Liver (tissue), 9 donors: ENCODE results near the gene FRMD4A. TPM values are rescaled to one million over a fixed set of nuclear protein-coding genes. Genes with fewer than 3 reads are reported as not detected.

ENCODE experiments used
- DNase-seq: peaks from one replicate; pipeline ENCODE4 v3.0.0-alpha.2; 2017; ENCODE audit warnings: low spot score
- H3K27ac ChIP-seq, 2 donors: one replicate each; pipeline ENCODE4 v1.7.0; 2013; ENCODE audit warnings: inconsistent platforms in 2 of 2, low read length in 2 of 2, control low read depth in 1 of 2, low read depth in 1 of 2, mild to moderate bottlenecking in 1 of 2
- H3K27me3 ChIP-seq, 4 donors: one replicate each; pipeline versions ENCODE4 v1.6.1 to v1.7.0; 2013; ENCODE audit warnings: low read length in 3 of 4, inconsistent platforms in 1 of 4, mild to moderate bottlenecking in 1 of 4, moderate library complexity in 1 of 4; ENCODE audit not compliant: control insufficient read depth in 4 of 4, insufficient read depth in 4 of 4
- H3K36me3 ChIP-seq, 4 donors: one replicate each; pipeline versions ENCODE4 v1.6.1 to v1.7.0; 2013; ENCODE audit warnings: low read length in 3 of 4, mild to moderate bottlenecking in 3 of 4, low read depth in 1 of 4, moderate library complexity in 1 of 4; ENCODE audit not compliant: control insufficient read depth in 4 of 4, insufficient read depth in 3 of 4
- H3K4me1 ChIP-seq, 4 donors: one replicate each; pipeline versions ENCODE4 v1.6.1 to v1.7.0; 2013; ENCODE audit warnings: low read length in 3 of 4, mild to moderate bottlenecking in 3 of 4, moderate library complexity in 1 of 4; ENCODE audit not compliant: control insufficient read depth in 4 of 4, insufficient read depth in 4 of 4
- H3K4me3 ChIP-seq, 3 donors: one replicate each; pipeline versions ENCODE4 v1.6.1 to v1.7.0; 2013; ENCODE audit warnings: low read length in 3 of 3, control low read depth in 1 of 3, low read depth in 1 of 3, mild to moderate bottlenecking in 1 of 3
- H3K9ac ChIP-seq, 2 donors: one replicate each; pipeline ENCODE4 v1.7.0; 2013; ENCODE audit warnings: low read length in 2 of 2, mild to moderate bottlenecking in 2 of 2, moderate library complexity in 2 of 2, control low read depth in 1 of 2, low read depth in 1 of 2
- H3K9me3 ChIP-seq, 4 donors: one replicate each; pipeline versions ENCODE4 v1.6.1 to v1.7.0; 2013; ENCODE audit warnings: low read length in 3 of 4; ENCODE audit not compliant: control insufficient read depth in 4 of 4
- FOXA1 ChIP-seq: IDR thresholded peaks from 2 replicates; pipeline ENCODE4 v1.6.1; 2016; ENCODE audit warnings: antibody characterized with exemption
- FOXA2 ChIP-seq: IDR thresholded peaks from 2 replicates; pipeline ENCODE4 v1.6.1; 2016; ENCODE audit warnings: antibody characterized with exemption
- GABPA ChIP-seq, 2 donors: IDR thresholded peaks in 1 of 2; conservative IDR thresholded peaks in 1 of 2; 2 replicates each; pipeline ENCODE4 v1.6.1; 2016; ENCODE audit warnings: antibody characterized with exemption in 2 of 2, mild to moderate bottlenecking in 1 of 2, moderate library complexity in 1 of 2
- HNF4A ChIP-seq, 2 donors: conservative IDR thresholded peaks; 2 replicates each; pipeline ENCODE4 v1.6.1; 2016; ENCODE audit warnings: antibody characterized with exemption in 2 of 2, mild to moderate bottlenecking in 2 of 2
- HNF4G ChIP-seq: IDR thresholded peaks from 2 replicates; pipeline ENCODE4 v1.6.1; 2016; ENCODE audit warnings: antibody characterized with exemption
- JUND ChIP-seq, 2 donors: IDR thresholded peaks; 2 replicates each; pipeline ENCODE4 v1.6.1; 2016; ENCODE audit warnings: antibody characterized with exemption in 2 of 2
- RAD21 ChIP-seq, 2 donors: IDR thresholded peaks; 2 replicates each; pipeline ENCODE4 v1.6.1; 2016; ENCODE audit warnings: antibody characterized with exemption in 2 of 2, mild to moderate bottlenecking in 2 of 2
- RXRA ChIP-seq, 2 donors: IDR thresholded peaks; 2 replicates each; pipeline ENCODE4 v1.6.1; 2017 to 2018; ENCODE audit warnings: antibody characterized with exemption in 2 of 2, mild to moderate bottlenecking in 1 of 2
- TAF1 ChIP-seq: conservative IDR thresholded peaks from 2 replicates; pipeline ENCODE4 v1.6.1; 2016; ENCODE audit warnings: antibody characterized with exemption, mild to moderate bottlenecking
- YY1 ChIP-seq: IDR thresholded peaks from 2 replicates; pipeline ENCODE4 v1.6.1; 2016; ENCODE audit warnings: antibody characterized with exemption, mild to moderate bottlenecking
- WGBS: extraction: QIAGEN DNeasy Blood & Tissue Kit; methylation state at CpG from one replicate; pipeline ENCODE4 v1.1.7; 2013; 5-methylcytosine and 5-hydroxymethylcytosine counted together
- polyA plus RNA-seq, 2 donors: library from polyadenylated mRNA; stranded (reverse) in 1 of 2; unstranded in 1 of 2; fragments of 200-250 nt in 1 of 2; fragments of >200 nt in 1 of 2; fragmentation: Nextera tagmentation in 1 of 2; extraction: Ambion mirVana in 1 of 2; gene quantifications; one replicate each; pipeline versions ENCODE4 v1.2.1 to v1.2.3, GENCODE V29; 2013 to 2015
- total RNA-seq, 2 donors: library from RNA; depleted of rRNA; stranded (reverse); fragments of >200 nt; gene quantifications; one replicate each; pipeline ENCODE4 v1.2.3, GENCODE V29; 2014
- TF ChIP-seq, protein P1 (sequence below): IDR thresholded peaks from 2 replicates; pipeline ENCODE4 v1.6.1; 2016; ENCODE audit warnings: antibody characterized with exemption
- TF ChIP-seq, protein P2 (sequence below): IDR thresholded peaks from 2 replicates; pipeline ENCODE4 v1.6.1; 2016; ENCODE audit warnings: antibody characterized with exemption
- TF ChIP-seq, protein P3 (sequence below): IDR thresholded peaks from 2 replicates; pipeline ENCODE4 v1.6.1; 2016; ENCODE audit warnings: antibody characterized with exemption, mild to moderate bottlenecking
- TF ChIP-seq, protein P4 (sequence below): fragments of 150-350 bp; IDR thresholded peaks from 2 replicates; pipeline ENCODE4 v1.5.1; 2017; ENCODE audit warnings: improper control_type of control experiment, low read depth, low read length; ENCODE audit not compliant: missing input control
- donor health status: healthy.
- donor health status: healthy.
- donor health status: healthy.
- donor health status: healthy.
- donor health status: healthy.

The FRMD4A gene
- total and polyA plus RNA-seq, 4 donors = 8.2 to 34.3 (median 13.1) TPM

DNA sequence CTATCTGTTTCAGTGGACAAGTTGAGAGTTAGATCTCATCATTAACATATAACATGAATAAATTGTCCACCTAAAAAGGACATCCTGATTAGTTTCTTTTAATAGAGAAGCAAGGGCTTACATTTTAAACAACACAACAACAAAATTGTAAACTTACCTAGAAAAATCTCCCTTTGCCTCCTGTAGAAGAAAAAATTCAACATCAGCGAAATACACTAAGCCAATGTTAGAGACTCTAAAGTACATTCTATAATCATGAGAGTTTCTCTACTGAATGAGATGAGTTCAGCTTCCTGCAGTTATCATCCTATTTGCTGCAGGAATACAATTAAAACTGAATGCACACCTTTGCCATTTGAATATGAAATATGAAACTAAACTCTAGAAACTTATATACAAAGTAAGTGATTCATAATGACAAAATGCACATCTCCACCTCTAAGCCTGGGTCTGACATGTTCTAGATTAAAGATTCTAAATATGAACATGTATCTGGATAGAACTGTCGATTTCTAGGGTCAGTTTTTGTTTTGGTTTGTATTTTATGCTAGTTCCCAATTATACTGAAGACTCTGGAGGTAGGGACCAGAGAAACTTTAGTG is 569.1 kb downstream of the FRMD4A start:
- TF ChIP-seq HNF4G (no peak), RAD21 (IDR thresholded peaks at IDR 0.05) (no peak), FOXA1 (no peak), HNF4A (conservative IDR thresholded peaks at IDR 0.05) (no peak), RXRA (IDR thresholded peaks at IDR 0.05) (no peak), TAF1 (no peak), GABPA (IDR thresholded peaks at IDR 0.05 in 1 of 2, conservative IDR thresholded peaks at IDR 0.05 in 1 of 2) (no peak)
- TF ChIP-seq, protein P1, sequence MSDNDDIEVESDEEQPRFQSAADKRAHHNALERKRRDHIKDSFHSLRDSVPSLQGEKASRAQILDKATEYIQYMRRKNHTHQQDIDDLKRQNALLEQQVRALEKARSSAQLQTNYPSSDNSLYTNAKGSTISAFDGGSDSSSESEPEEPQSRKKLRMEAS = no peak
- peaks cover 3 to 17% (median 14%) of the 10 kb centered on the region in 4 donors for H3K4me1 ChIP-seq
- H3K9ac ChIP-seq = no peak overlapping the region
- H3K27me3 ChIP-seq = no peaks in the 10 kb centered on the region
- 93% methylated on average over 2 of the region's 2 CpGs for WGBS
- no peaks in the 10 kb centered on the region for H3K9me3 ChIP-seq
- no peaks in the 10 kb centered on the region for H3K36me3 ChIP-seq
- no peak overlapping the region for H3K27ac ChIP-seq
- no peak overlapping the region for H3K4me3 ChIP-seq
- DNase-seq = no peak

DNA sequence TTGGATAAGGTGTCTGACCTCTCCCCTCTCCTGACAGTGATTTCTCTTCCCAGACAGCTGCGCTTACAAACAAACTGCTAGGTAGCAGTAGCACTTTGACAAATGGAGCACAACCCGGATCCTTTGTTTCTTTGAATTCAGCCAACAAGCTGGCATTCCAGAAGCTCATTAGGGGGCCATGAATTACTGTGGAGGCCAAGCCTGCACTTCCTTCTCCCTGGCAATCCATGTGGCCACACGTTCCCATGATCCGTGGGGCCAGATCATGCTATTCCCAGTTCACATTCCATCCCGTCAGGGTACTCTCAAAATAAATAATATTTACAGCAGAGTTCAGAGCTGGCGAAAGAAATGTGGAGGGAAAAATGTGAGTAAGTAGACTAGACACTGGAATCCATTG is 571.6 kb downstream of the FRMD4A start:
- TF ChIP-seq RXRA (IDR thresholded peaks at IDR 0.05) (no peak), FOXA1 (no peak)
- TF ChIP-seq, protein P2, sequence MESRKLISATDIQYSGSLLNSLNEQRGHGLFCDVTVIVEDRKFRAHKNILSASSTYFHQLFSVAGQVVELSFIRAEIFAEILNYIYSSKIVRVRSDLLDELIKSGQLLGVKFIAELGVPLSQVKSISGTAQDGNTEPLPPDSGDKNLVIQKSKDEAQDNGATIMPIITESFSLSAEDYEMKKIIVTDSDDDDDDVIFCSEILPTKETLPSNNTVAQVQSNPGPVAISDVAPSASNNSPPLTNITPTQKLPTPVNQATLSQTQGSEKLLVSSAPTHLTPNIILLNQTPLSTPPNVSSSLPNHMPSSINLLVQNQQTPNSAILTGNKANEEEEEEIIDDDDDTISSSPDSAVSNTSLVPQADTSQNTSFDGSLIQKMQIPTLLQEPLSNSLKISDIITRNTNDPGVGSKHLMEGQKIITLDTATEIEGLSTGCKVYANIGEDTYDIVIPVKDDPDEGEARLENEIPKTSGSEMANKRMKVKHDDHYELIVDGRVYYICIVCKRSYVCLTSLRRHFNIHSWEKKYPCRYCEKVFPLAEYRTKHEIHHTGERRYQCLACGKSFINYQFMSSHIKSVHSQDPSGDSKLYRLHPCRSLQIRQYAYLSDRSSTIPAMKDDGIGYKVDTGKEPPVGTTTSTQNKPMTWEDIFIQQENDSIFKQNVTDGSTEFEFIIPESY = no peak
- TF ChIP-seq, protein P3, sequence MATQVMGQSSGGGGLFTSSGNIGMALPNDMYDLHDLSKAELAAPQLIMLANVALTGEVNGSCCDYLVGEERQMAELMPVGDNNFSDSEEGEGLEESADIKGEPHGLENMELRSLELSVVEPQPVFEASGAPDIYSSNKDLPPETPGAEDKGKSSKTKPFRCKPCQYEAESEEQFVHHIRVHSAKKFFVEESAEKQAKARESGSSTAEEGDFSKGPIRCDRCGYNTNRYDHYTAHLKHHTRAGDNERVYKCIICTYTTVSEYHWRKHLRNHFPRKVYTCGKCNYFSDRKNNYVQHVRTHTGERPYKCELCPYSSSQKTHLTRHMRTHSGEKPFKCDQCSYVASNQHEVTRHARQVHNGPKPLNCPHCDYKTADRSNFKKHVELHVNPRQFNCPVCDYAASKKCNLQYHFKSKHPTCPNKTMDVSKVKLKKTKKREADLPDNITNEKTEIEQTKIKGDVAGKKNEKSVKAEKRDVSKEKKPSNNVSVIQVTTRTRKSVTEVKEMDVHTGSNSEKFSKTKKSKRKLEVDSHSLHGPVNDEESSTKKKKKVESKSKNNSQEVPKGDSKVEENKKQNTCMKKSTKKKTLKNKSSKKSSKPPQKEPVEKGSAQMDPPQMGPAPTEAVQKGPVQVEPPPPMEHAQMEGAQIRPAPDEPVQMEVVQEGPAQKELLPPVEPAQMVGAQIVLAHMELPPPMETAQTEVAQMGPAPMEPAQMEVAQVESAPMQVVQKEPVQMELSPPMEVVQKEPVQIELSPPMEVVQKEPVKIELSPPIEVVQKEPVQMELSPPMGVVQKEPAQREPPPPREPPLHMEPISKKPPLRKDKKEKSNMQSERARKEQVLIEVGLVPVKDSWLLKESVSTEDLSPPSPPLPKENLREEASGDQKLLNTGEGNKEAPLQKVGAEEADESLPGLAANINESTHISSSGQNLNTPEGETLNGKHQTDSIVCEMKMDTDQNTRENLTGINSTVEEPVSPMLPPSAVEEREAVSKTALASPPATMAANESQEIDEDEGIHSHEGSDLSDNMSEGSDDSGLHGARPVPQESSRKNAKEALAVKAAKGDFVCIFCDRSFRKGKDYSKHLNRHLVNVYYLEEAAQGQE = no peak
- H3K4me1 ChIP-seq = peaks cover 0 to 2% (median under 1%) of the 10 kb centered on the region in 4 donors
- no peak overlapping the region for H3K9ac ChIP-seq
- no peak overlapping the region for H3K4me3 ChIP-seq
- H3K27ac ChIP-seq = no peak overlapping the region
- no peaks in the 10 kb centered on the region for H3K27me3 ChIP-seq
- no peaks in the 10 kb centered on the region for H3K36me3 ChIP-seq
- DNase-seq = no peak
- no peaks in the 10 kb centered on the region for H3K9me3 ChIP-seq
- WGBS = 88% methylated on average over 6 of the region's 6 CpGs

DNA sequence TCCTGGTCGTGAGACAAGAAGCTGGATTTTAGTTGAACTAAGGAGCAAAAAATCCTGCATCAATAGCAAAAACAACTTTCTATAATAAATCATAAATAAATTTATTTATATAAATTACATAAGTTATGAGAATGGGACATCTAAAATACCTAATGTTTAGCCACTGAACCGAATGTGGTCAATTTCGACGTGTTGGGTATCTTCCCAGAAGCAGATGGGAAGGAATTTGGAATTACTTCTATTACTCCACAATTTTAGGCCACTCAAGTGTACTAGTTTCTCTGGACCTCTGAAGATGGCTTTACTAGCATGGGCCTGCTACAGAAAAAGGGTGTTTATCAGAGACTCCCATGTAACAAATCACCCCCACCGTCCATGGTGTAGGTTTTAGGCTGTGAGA is 572.0 kb downstream of the FRMD4A start:
- no peak for TF ChIP-seq YY1
- TF ChIP-seq FOXA1 = no peak
- TF ChIP-seq TAF1 = no peak
- TF ChIP-seq, protein P2 = no peak
- no peak for TF ChIP-seq RXRA (IDR thresholded peaks at IDR 0.05)
- no peak for TF ChIP-seq HNF4G
- TF ChIP-seq JUND (IDR thresholded peaks at IDR 0.05) = no peak
- TF ChIP-seq, protein P1 = no peak
- TF ChIP-seq GABPA (IDR thresholded peaks at IDR 0.05 in 1 of 2, conservative IDR thresholded peaks at IDR 0.05 in 1 of 2) = no peak
- TF ChIP-seq FOXA2 = no peak
- no peak for TF ChIP-seq HNF4A (conservative IDR thresholded peaks at IDR 0.05)
- TF ChIP-seq, protein P4, sequence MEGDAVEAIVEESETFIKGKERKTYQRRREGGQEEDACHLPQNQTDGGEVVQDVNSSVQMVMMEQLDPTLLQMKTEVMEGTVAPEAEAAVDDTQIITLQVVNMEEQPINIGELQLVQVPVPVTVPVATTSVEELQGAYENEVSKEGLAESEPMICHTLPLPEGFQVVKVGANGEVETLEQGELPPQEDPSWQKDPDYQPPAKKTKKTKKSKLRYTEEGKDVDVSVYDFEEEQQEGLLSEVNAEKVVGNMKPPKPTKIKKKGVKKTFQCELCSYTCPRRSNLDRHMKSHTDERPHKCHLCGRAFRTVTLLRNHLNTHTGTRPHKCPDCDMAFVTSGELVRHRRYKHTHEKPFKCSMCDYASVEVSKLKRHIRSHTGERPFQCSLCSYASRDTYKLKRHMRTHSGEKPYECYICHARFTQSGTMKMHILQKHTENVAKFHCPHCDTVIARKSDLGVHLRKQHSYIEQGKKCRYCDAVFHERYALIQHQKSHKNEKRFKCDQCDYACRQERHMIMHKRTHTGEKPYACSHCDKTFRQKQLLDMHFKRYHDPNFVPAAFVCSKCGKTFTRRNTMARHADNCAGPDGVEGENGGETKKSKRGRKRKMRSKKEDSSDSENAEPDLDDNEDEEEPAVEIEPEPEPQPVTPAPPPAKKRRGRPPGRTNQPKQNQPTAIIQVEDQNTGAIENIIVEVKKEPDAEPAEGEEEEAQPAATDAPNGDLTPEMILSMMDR = no peak
- Histone ChIP-seq H3K9me3 (no peaks in the 10 kb centered on the region), H3K36me3 (no peaks in the 10 kb centered on the region), H3K27ac (no peak overlapping the region), H3K9ac (no peak overlapping the region), H3K4me1 (peaks cover 0 to 2% (median under 1%) of the 10 kb centered on the region in 4 donors), H3K27me3 (no peaks in the 10 kb centered on the region), H3K4me3 (no peak overlapping the region)
- 84% methylated on average over 5 of the region's 5 CpGs for WGBS
- DNase-seq = no peak
